B cell (primary cell): ENCODE results near the gene YPEL4. TPM values are rescaled to one million over a fixed set of nuclear protein-coding genes. Genes with fewer than 3 reads are reported as not detected.

Experiments used
- ATAC-seq: fragments of 200-7000 bp; cut with Tn5 transposase; one replicate; pipeline ENCODE4 v1.10.0; 2021; ENCODE audit warnings: low read depth, mild to moderate bottlenecking, moderate number of reproducible peaks, moderate library complexity
- CTCF ChIA-PET: fragments of 350-600 bp; sonication (Branson Sonifier 250); formaldehyde crosslinking; loops from one replicate; lab custom pipeline; 2021; ENCODE audit warnings: antibody characterized with exemption, inconsistent platforms; lab: Charles Lee
- POLR2A ChIA-PET: fragments of 350-600 bp; sonication (Branson Sonifier 250); formaldehyde crosslinking; loops from one replicate; lab custom pipeline; 2021; ENCODE audit warnings: antibody characterized with exemption; lab: Charles Lee
- DNase-seq: peaks from one replicate; pipeline ENCODE4 v3.0.0; 2013
- H2AFZ ChIP-seq: 2 replicates; pipeline ENCODE4 v1.6.1; 2012; ENCODE audit warnings: mild to moderate bottlenecking, low read depth, low read length; ENCODE audit not compliant: insufficient read depth, poor library complexity, severe bottlenecking
- H3K27ac ChIP-seq, 2 donors: 1 replicate in 1 of 2; 2 replicates in 1 of 2; pipeline ENCODE4 v1.5.1; 2012 to 2013; ENCODE audit warnings: low read length in 2 of 2, mild to moderate bottlenecking in 2 of 2, moderate library complexity in 1 of 2
- H3K27me3 ChIP-seq, 4 experiments: fragments of 200-600 bp in 1 of 4; sonication (generic) in 1 of 4; replicated peaks in 1 of 4; 1 replicate in 2 of 4; 2 replicates in 2 of 4; pipeline versions ENCODE4 v1.6.1 to v1.7.0; 2013 to 2016; ENCODE audit warnings: low read length in 3 of 4, mild to moderate bottlenecking in 2 of 4, mixed read lengths in 1 of 4, moderate library complexity in 1 of 4; ENCODE audit not compliant: insufficient read depth in 4 of 4, control insufficient read depth in 3 of 4; ENCODE audit errors: control extremely low read depth in 1 of 4
- H3K36me3 ChIP-seq, 2 experiments: replicated peaks in 1 of 2; 1 replicate in 1 of 2; 2 replicates in 1 of 2; pipeline versions ENCODE4 v1.6.1 to v1.7.1; 2013; ENCODE audit warnings: low read length in 1 of 2; ENCODE audit not compliant: insufficient read depth in 2 of 2, control insufficient read depth in 1 of 2; ENCODE audit errors: control extremely low read depth in 1 of 2, extremely low read depth in 1 of 2
- H3K4me1 ChIP-seq, 2 donors: fragments of 200-600 bp in 1 of 2; sonication (generic) in 1 of 2; 1 replicate in 1 of 2; 2 replicates in 1 of 2; pipeline versions ENCODE4 v1.5.1 to v1.6.1; 2013 to 2017; ENCODE audit warnings: low read length in 2 of 2; ENCODE audit not compliant: control insufficient read depth in 2 of 2, insufficient read depth in 2 of 2
- H3K4me2 ChIP-seq: replicated peaks from 2 replicates; pipeline ENCODE3; 2012; ENCODE audit warnings: mild to moderate bottlenecking, low read depth, low read length; ENCODE audit not compliant: poor library complexity, severe bottlenecking
- H3K4me3 ChIP-seq, 5 experiments: fragments of 200-600 bp in 1 of 5; sonication (generic) in 1 of 5; 1 replicate in 3 of 5; 2 replicates in 2 of 5; pipeline versions ENCODE4 v1.5.1 to v1.7.0; 2011 to 2016; ENCODE audit warnings: low read length in 4 of 5, mild to moderate bottlenecking in 4 of 5, low read depth in 2 of 5, control low read depth in 1 of 5, moderate library complexity in 1 of 5; ENCODE audit not compliant: insufficient read depth in 1 of 5; ENCODE audit errors: control extremely low read depth in 1 of 5, extremely low read depth in 1 of 5
- H3K79me2 ChIP-seq: fragments of 200-600 bp; sonication (generic); one replicate; pipeline ENCODE4 v1.6.0; 2016; ENCODE audit warnings: low read length; ENCODE audit not compliant: control insufficient read depth, insufficient read depth
- H3K9ac ChIP-seq: fragments of 200-600 bp; sonication (generic); 2 replicates; pipeline ENCODE4 v1.6.1; 2017; ENCODE audit warnings: mild to moderate bottlenecking, low read length, moderate library complexity
- H3K9me3 ChIP-seq, 3 donors: one replicate each; pipeline versions ENCODE4 v1.6.1 to v1.7.1; 2013; ENCODE audit warnings: low read length in 2 of 3; ENCODE audit not compliant: control insufficient read depth in 2 of 3, insufficient read depth in 1 of 3; ENCODE audit errors: control extremely low read depth in 1 of 3
- H4K20me1 ChIP-seq: 2 replicates; pipeline ENCODE4 v1.6.0; 2012; ENCODE audit warnings: mild to moderate bottlenecking, low read length; ENCODE audit not compliant: insufficient read depth, control insufficient read depth, poor library complexity, severe bottlenecking
- H3K27ac Mint-ChIP-seq: one replicate; pipeline ENCODE4 v1.8.0; 2021; ENCODE audit warnings: mixed read lengths
- H3K27me3 Mint-ChIP-seq: one replicate; pipeline ENCODE4 v1.8.0; 2021; ENCODE audit warnings: mixed read lengths
- H3K4me1 Mint-ChIP-seq: one replicate; pipeline ENCODE4 v1.8.0; 2021; ENCODE audit warnings: mixed read lengths
- H3K4me3 Mint-ChIP-seq: one replicate; pipeline ENCODE4 v1.8.0; 2021; ENCODE audit warnings: mixed read lengths
- H3K9me3 Mint-ChIP-seq: one replicate; pipeline ENCODE4 v1.8.0; 2022; ENCODE audit warnings: mixed read lengths; ENCODE audit not compliant: insufficient read depth
- CTCF ChIP-seq: fragments of 200-600 bp; IDR thresholded peaks from one replicate; pipeline ENCODE4 v1.8.0; 2022; ENCODE audit warnings: antibody characterized with exemption, mild to moderate bottlenecking
- EZH2 ChIP-seq: IDR thresholded peaks from 2 replicates; pipeline ENCODE4 v1.6.1; 2012; ENCODE audit warnings: borderline replicate concordance, low read depth, mild to moderate bottlenecking, moderate library complexity, low read length; ENCODE audit not compliant: insufficient read depth, poor library complexity, severe bottlenecking
- WGBS: methylation state at CpG from one replicate; pipeline ENCODE4 v1.1.5; 2013; ENCODE audit warnings: missing lambda C conversion rate; ENCODE audit not compliant: insufficient coverage; 5-methylcytosine and 5-hydroxymethylcytosine counted together
- intact Hi-C: fragments of 100-400 bp; cut with micrococcal nuclease; formaldehyde crosslinking; loops from one replicate; pipeline ENCODE4 v1.10.0; 2022
- polyA plus RNA-seq: library from polyadenylated mRNA; depleted of rRNA; stranded (reverse); fragments of >200 nt; gene quantifications from 2 replicates; pipeline ENCODE4 v1.2.3, GENCODE V29; 2012
- total RNA-seq, 2 donors: library from RNA; stranded (reverse); fragments of 120-200 nt in 1 of 2; gene quantifications; 1 replicate in 1 of 2; 2 replicates in 1 of 2; pipeline versions ENCODE4 v1.2.3 to v1.2.4, GENCODE V29; 2013 to 2022

YPEL4 gene
- total and polyA plus RNA-seq, 2 donors (not counting 1 experiment from before 2014, with no cell fraction given), result 0.03 to 1.1 TPM

DNA sequence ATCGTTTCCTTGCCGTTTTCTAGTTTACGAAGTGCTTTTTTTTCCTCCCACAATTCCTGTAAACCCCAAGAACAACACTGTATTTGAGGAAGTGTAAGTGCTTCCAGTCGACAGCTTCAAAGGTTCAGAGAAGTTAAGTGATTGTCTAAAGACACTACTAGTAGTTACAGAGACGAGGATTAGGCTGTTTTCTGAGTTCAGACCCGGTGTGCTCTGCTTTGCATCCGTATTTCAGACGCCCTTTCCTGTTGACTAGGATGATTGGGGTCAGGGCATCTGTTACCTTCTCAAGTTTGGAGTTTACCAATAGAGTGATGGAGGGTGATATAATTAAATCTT lies 8.3 kb upstream of the YPEL4 start:
- Histone ChIP-seq H3K4me1 (peaks cover 8 to 16% of the 10 kb centered on the region in 2 donors), H3K4me2 (peak overlapping the region; percentile 80), H4K20me1 (peaks cover 8% of the 10 kb centered on the region), H3K9ac (peak overlapping the region; percentile 86), H3K36me3 (peaks cover 5 to 35% of the 10 kb centered on the region in 2 experiments), H3K27me3 (no peaks in the 10 kb centered on the region), H3K9me3 (no peaks in the 10 kb centered on the region), H3K79me2 (peaks cover 39% of the 10 kb centered on the region), H2AFZ (peak overlapping the region; percentile 87), H3K27ac (peak overlapping the region; percentile 77 to 92), H3K4me3 (peak overlapping the region; percentile 68 to 95 (median 92))
- Mint-ChIP-seq H3K4me3 (peak overlapping the region; percentile 94), H3K27ac (peak overlapping the region; percentile 94), H3K27me3 (no peaks in the 10 kb centered on the region), H3K9me3 (no peaks in the 10 kb centered on the region), H3K4me1 (peaks cover 31% of the 10 kb centered on the region)
- ATAC-seq, result no peak
- CTCF ChIA-PET, result interaction anchor here (0.6 to 1.5 kb wide), 6 partner anchors 9 to 174 kb away, joined by 3 to 6 read pairs (median 4); partner anchors contain the start of gene UBE2L6
- DNase-seq, result no peak
- POLR2A ChIA-PET, result interaction anchor here (0.6 to 2.6 kb wide), 2 partner anchors 9 to 334 kb away, joined by 3 to 22 read pairs; partner anchors contain the start of gene ZDHHC5
- intact Hi-C loops, result no loop called here
- WGBS, result 0% methylated on average over 4 of the region's 8 CpGs
- TF ChIP-seq CTCF (no peak), EZH2 (no peak)
